SU-DHL-6 (cell line): Measurements from ENCODE around the gene ZNF587.

Source experiments
- H2AFZ ChIP-seq: fragments of 200-600 bp; sonication (generic); 2 replicates; pipeline ENCODE4 v1.6.1; 2014; ENCODE audit warnings: low read depth, mild to moderate bottlenecking, moderate library complexity, mixed read lengths, antibody characterized with exemption, low read length; ENCODE audit not compliant: severe bottlenecking
- H3F3A ChIP-seq: fragments of 200-600 bp; shearing (Covaris generic); 2 replicates; pipeline ENCODE4 v1.6.0; 2016; ENCODE audit warnings: antibody characterized with exemption, mild to moderate bottlenecking; ENCODE audit not compliant: insufficient read depth
- H3K27ac ChIP-seq: fragments of 200-600 bp; sonication (generic); 2 replicates; pipeline ENCODE4 v1.5.1; 2016; ENCODE audit warnings: low read depth, mild to moderate bottlenecking, low read length, moderate library complexity, mixed read lengths
- H3K27me3 ChIP-seq: fragments of 200-600 bp; sonication (generic), shearing (Covaris generic); 2 replicates; pipeline ENCODE4 v1.6.0; 2014; ENCODE audit warnings: mild to moderate bottlenecking, low read length
- H3K36me3 ChIP-seq: fragments of 200-600 bp; sonication (generic); 2 replicates; pipeline ENCODE4 v1.6.1; 2014; ENCODE audit warnings: mild to moderate bottlenecking, low read length, mixed read lengths
- H3K4me2 ChIP-seq: fragments of 300-600, 200-600 bp; shearing (Covaris generic), sonication (generic); 2 replicates; pipeline ENCODE4 v1.6.0; 2014; ENCODE audit warnings: low read length, low read depth, mild to moderate bottlenecking; ENCODE audit not compliant: poor library complexity, severe bottlenecking
- H3K4me3 ChIP-seq: fragments of 200-600 bp; sonication (generic); 2 replicates; pipeline ENCODE4 v1.5.1; 2014; ENCODE audit warnings: antibody characterized with exemption, low read length, mild to moderate bottlenecking, mixed read lengths; ENCODE audit not compliant: insufficient read depth, poor library complexity, severe bottlenecking
- H3K79me2 ChIP-seq: fragments of 200-600 bp; sonication (generic); 2 replicates; pipeline ENCODE4 v1.6.1; 2014; ENCODE audit warnings: mild to moderate bottlenecking, low read length, moderate library complexity; ENCODE audit not compliant: insufficient read depth
- H3K9ac ChIP-seq: fragments of 200-600 bp; sonication (generic); 2 replicates; pipeline ENCODE4 v1.7.0; 2014; ENCODE audit warnings: mild to moderate bottlenecking, low read length
- H3K9me2 ChIP-seq: fragments of 200-600 bp; sonication (generic); replicated peaks from 2 replicates; pipeline ENCODE4 v1.6.1; 2014; ENCODE audit warnings: low read length; ENCODE audit not compliant: insufficient read depth
- H3K9me3 ChIP-seq: fragments of 200-600 bp; sonication (generic); 2 replicates; pipeline ENCODE4 v1.6.1; 2014; ENCODE audit warnings: low read length, mixed read lengths; ENCODE audit not compliant: insufficient read depth
- H4K20me1 ChIP-seq: fragments of 200-600 bp; sonication (generic); 2 replicates; pipeline ENCODE4 v1.6.1; 2014; ENCODE audit warnings: low read depth, mild to moderate bottlenecking, antibody characterized with exemption, low read length, moderate library complexity, mixed read lengths
- CTCF ChIP-seq: fragments of 200-600 bp; sonication (generic); IDR thresholded peaks from one replicate; pipeline ENCODE4 v1.5.1; 2017; ENCODE audit warnings: antibody characterized with exemption, mild to moderate bottlenecking, low read length, moderate library complexity; ENCODE audit not compliant: insufficient read depth, poor library complexity, severe bottlenecking
- EZH2phosphoT487 ChIP-seq: fragments of 200-600 bp; sonication (generic), shearing (Covaris generic); conservative IDR thresholded peaks from 2 replicates; pipeline ENCODE4 v1.6.1; 2018; ENCODE audit warnings: mild to moderate bottlenecking, antibody characterized with exemption, low read length, moderate library complexity, mixed read lengths

Gene ZNF587

GRCh38 chr19:57907394-57907793, 57.7 kb downstream of the ZNF587 start:
- Histone ChIP-seq H2AFZ (no peak overlapping the region), H3K27ac (no peak overlapping the region), H3K4me2 (no peak overlapping the region), H3K9me3 (no peaks in the 10 kb centered on the region), H3K27me3 (no peaks in the 10 kb centered on the region), H3F3A (no peaks in the 10 kb centered on the region), H3K36me3 (0 out of 2 replicates have a peak, but pooled peaks cover 4% of the 10 kb centered on the region), H3K4me3 (no peak overlapping the region), H4K20me1 (no peaks in the 10 kb centered on the region), H3K9me2 (no peaks in the 10 kb centered on the region), H3K79me2 (no peaks in the 10 kb centered on the region), H3K9ac (no peak overlapping the region)
- TF ChIP-seq CTCF, result no peak
- TF ChIP-seq EZH2phosphoT487, result no peak

- Histone ChIP-seq H3K27me3 (no peaks in the 10 kb centered on the region), H4K20me1 (no peaks in the 10 kb centered on the region), H3K9ac (no peak overlapping the region), H3K4me2 (no peak overlapping the region), H3K9me2 (no peaks in the 10 kb centered on the region), H3K9me3 (no peaks in the 10 kb centered on the region), H3K79me2 (peaks cover 26% of the 10 kb centered on the region), H3F3A (no peaks in the 10 kb centered on the region), H2AFZ (no peak overlapping the region), H3K4me3 (no peak overlapping the region), H3K36me3 (0 out of 2 replicates have a peak, but pooled peaks cover 4% of the 10 kb centered on the region), H3K27ac (no peak overlapping the region)
- TF ChIP-seq CTCF, result no peak
- no peak for TF ChIP-seq EZH2phosphoT487
These were observed 64.9 kb downstream of the ZNF587 start for GRCh38 chr19:57914531-57914930.
